LoVo (cell line): Measurements from ENCODE around the gene SAPCD2.

Experiments
- DNase-seq: peaks from one replicate; pipeline ENCODE4 v3.0.0-alpha.2; 2016; ENCODE audit warnings: low spot score

Gene SAPCD2

DNA sequence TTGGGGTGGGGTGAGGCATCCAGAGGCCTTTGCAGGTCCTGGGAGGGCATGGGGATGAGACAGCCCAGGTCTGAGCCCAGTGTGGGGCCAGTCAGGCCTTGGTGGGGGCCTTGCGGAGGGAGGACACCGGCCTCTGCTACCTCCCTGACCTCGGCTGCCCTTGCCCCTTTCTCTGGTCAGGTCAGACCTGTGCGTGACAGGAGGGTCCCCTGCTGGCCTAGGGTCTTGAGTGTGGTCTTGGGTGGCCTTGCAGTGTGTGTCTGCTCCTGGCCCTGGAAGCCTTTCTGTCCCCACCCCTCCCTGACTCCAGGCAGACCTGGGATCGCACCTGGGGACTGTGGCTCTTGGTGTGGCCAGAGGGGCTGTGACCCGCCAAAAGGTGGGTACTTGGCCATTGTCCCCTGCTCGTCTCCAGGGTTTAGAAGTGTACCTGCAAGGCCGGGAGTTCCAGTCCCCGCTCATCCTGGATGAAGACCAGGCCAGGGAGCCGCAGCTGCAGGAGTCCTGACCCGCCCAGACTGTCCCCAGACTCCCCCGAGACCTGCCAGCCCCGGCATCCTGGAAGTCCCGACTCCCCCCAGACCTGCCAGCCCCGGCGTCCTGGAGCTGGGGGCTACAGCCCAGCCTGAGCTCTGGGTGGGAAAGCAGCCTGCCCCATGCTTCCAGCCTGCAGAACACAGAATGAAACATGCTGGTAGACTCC is 12.0 kb upstream of the SAPCD2 start:
- no peak for DNase-seq

DNA sequence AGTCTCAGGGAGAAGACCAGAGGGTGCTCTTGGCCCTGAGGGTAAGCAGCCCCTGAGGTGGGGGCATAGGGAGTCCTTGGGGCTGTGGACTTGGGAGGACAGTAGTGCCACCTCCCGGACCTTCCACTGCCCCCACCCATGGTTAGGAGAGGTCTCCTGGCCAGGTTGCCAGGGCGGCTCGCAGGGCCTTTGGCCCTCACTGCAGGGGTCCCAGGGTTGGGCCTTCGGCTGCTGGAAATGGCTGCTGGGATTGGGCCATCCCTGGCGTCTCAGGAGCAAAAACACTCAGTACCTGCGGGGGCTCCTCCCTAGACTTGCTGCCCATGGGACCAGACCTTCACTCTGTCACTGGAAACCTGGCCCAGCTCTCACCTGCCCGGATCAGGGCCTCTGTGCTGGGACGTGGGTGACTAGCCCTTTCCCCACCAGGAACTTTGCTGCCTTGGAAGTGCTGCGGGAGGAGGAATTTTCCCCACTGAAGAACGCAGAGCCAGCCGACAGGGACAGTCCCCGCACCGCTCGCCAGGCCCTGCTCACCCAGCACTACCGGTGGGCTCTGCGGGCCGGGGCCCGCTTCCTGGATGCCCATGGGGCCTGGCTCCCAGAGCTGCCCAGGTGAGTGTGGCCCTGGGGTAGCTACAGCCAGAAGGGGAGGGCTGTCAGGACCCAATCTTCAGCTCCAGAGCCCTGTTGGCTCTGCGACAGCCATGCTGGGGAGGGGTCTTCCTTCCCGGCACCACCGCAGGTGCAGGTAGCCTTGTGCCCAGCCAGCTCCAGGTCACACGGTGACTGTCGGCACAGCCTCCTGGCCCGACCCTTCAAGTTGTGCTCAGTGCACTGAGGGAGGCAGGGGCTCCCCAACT is 10.1 kb upstream of the SAPCD2 start:
- DNase-seq, result no peak

DNA sequence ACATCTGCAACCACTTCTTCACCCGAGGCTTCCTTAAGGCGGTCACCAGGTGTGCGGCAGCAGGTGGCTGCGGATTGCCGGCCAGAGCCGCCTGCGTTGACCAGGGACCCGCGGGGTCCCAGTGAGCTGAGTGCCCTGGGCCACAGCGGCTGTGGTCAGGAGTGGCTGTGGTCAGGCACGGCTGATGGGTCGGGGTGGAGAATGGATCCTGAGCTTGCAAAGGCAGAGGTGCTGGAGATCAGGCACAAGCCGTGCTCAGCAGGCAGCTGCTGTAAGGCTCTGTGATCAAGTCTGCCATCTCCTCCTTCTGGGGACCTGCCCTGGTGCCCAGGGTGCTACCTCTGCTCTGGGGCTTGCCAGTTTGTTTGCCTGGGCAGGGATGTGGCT is 9.0 kb upstream of the SAPCD2 start:
- no peak for DNase-seq

DNA sequence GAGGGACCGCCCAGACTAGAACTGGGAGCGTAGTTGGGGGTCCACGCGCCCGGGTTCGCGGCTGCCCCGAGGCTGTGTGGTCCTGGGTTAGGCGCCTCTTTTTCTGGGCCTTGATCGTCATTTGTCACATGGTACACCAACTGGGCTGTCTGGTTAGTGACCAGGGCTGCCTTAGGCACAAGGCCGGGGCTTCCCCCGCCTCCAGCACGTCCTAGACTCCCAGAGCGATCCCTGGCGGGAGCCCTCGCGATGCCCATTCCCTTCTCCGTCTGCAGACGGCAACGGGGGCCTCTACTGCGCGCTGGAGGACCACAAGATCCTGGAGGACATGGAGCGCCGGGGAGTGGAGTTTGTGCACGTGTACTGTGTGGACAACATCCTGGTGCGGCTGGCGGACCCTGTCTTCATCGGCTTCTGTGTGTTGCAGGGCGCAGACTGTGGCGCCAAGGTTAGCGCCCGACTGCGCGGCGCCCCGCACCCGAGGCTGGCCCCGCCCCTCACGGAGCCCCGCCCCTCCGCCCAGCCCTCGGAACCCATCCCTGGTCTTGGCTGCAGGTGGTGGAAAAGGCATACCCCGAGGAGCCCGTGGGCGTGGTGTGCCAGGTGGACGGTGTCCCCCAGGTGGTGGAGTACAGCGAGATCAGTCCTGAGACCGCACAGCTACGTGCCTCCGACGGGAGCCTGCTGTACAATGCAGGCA is 8.5 kb upstream of the SAPCD2 start:
- no peak for DNase-seq

DNA sequence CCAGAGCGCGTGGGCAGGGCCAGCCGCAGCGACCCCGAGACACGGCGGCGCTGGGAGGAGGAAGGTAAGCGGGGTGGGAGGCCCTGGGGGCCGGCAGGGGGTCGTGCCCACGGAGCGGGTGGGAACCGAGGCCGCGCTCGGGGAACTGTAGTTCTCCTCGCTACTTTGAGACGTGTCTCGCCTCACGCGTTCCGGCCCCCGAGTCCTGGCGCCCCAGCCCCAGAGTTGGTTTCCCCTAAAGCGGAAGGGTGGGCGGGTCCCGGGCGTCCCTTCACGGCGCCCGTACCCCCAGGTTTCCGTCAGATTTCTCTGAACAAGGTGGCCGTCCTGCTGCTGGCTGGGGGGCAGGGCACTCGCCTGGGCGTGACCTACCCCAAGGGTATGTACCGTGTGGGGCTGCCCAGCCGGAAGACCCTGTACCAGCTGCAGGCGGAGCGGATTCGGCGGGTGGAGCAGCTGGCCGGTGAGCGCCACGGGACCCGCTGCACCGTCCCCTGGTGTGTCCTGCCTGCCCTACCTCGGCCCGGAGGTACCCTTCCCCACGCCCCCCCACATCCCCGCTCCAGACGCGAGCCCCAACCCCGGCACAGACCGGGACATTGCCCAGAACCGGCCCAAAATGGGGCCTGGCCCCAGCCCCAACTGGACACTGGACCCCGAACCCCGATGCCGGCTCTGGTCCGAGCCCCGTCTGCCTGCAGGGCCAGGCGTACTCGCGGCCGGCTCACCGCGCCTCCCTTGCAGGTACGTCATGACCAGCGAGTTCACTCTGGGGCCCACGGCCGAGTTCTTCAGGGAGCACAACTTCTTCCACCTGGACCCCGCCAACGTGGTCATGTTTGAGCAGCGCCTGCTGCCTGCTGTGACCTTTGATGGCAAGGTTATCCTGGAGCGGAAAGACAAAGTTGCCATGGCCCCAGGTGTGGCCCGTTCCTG is 7.7 kb upstream of the SAPCD2 start:
- no peak for DNase-seq

DNA sequence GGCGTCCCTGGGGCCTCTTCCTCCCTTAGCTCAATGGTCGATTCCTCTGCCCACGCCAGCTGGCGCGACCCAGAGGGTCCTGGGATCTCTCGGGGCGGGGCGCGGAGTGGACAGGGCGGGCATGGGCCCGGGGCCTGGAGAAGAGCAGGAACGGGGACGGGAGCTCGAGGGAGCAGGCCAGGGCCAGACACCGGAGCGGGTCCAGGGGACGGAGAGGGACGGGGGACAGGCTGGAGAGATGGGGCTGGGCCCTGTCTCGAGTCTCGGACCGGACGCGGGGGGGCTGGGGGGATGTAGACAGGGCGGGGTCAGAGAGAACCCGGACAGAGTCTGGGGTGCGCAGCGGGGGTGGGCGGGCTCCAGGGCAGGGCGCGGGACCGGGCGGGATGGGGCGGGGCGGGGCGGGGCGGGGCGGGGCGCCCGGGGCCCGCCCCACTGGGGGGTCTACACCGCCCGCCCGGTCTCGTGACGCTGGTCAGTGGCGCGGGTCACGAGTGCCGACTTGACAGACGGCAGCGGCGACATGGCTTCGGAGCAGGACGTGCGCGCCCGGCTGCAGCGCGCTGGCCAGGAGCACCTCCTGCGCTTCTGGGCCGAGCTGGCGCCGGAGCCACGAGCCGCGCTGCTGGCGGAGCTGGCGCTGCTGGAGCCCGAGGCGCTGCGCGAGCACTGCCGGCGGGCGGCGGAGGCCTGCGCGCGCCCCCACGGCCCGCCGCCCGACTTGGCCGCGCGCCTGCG is 6.8 kb upstream of the SAPCD2 start, which contains the start of gene UAP1L1:
Gene UAP1L1, plus strand, starts transcription at position 508 of the 738 bp plus-strand sequence. Its CDS starts 16 bp downstream, at position 524.
- peak; percentile 47 for DNase-seq

DNA sequence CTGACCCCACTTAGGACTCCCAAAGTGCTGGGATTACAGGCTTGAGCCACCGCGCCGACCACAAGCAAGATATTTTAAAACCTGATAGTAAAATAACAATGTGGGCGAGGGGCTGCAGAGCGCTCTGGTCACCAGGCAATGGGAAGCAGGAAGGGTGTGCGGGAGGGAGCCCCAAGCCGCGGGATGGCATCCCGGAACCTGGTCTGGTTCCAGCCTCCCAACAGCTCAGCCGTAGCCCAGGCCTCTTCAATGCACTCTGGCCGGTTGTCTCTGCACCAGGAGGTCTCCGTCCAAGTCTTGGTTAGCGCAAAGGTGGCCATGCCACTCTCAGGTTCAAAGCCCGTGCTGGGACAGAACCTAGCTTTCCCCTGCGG is 6.3 kb upstream of the SAPCD2 start:
- no peak for DNase-seq

DNA sequence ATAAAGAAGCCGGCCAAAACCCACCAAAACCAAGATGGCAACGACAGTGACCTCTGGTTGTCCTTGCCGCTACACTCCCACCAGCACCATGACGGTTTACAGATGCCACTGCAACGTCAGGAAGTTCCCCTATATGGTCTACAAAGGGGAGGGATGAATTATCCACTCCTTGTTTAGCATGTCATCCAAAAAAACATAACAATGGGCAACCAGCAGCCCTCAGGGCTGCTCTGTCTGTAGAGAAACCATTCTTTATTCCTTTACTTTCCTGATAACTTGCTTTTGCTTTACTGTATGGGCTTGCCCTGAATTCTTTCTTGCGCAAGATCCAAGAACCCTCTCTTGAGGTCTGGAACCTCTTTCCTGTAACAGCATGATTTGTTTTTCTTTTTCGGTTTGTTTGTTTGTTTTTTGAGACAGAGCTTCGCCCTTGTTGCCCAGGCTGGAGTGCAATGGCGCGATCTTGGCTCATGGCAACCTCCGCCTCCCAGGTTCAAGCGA is 5.0 kb upstream of the SAPCD2 start:
- DNase-seq, result no peak

DNA sequence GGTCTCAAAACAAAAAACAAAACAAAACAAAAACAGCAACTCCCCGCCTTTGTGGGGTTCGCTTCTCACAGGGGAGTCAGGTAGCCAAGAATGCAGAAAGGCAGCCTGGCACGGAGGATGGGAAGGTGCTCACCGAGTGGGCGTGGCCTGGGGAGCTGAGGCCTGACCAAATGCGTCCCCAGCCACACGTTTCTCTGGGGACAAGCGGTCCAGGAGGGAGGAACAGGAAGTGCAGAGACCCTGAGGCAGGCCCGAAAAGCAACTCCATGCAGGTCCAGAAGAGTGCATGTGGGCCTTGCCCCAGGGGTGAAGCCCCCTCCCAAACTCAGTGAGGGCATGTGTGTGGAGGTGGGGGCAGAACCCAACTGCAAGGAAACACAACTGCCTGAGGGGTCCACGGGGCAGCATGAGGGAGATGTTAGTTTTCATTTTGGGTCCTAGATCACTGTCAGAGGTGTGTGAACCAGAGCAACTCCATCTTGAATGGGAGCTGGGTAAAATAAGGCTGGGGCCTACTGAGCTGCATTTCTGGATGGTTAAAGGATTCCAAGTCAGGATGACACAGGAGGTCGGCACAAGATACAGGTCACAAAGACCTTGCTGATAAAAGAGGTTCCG is 4.4 kb upstream of the SAPCD2 start:
- DNase-seq, result no peak

DNA sequence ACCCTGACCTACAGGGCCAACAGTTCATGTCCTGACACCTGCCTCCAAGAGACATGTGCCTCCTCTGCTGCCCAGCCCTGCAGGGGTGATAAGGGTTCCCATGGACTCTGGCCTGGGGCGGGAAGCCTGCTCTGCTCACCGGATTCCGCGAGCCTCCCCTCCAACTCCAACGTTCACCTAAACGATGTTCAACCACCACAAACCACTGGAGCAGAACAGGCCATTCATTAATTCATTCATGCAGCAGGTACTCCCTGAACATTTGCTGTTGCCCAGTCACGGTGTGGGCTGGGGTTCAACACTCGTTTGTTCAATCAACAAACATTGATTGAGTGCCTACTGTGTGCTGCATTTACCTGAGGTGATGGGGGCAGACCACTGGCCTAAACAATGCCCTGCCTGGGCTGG is 3.6 kb upstream of the SAPCD2 start:
- no peak for DNase-seq

DNA sequence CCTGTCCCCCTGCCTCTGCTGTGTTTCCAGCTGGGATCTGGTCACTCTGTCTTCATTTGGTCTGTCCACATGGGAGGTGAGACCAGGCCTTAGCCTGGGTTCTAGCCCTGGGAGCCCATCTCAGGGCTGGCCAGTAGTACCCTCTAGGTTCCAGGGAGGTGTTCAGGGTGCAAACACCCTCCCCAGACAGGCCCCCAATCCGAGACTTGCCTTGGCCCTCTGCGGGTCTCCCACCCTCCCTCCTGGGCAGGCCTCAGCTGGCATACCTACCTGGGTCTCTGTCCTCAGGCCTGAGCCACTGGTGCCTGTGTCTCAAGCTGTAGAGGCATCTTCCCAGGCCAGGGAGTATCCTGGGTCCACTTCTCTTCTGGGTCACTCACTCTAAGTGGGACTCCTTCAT is 925 bp upstream of the SAPCD2 start:
- DNase-seq, result no peak

DNA sequence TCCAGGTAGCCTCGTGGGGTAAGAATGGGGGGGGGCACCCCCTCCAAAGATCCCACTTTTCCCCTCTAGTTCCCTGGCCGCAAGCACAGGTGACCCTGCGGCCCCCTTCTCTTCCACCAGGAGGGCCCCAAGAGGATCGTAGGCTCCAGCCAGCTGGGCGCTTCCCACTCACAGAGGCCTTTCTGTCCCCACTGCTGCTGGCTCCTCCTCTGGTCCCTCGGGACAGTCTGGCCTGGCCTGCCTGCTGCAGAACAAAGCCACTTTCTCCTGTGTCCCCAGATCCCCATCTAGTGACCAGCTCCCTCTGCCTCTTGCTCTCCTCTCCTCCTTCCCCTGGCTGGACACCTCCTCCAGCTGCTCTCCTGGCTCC is 534 bp upstream of the SAPCD2 start:
- DNase-seq, result no peak

DNA sequence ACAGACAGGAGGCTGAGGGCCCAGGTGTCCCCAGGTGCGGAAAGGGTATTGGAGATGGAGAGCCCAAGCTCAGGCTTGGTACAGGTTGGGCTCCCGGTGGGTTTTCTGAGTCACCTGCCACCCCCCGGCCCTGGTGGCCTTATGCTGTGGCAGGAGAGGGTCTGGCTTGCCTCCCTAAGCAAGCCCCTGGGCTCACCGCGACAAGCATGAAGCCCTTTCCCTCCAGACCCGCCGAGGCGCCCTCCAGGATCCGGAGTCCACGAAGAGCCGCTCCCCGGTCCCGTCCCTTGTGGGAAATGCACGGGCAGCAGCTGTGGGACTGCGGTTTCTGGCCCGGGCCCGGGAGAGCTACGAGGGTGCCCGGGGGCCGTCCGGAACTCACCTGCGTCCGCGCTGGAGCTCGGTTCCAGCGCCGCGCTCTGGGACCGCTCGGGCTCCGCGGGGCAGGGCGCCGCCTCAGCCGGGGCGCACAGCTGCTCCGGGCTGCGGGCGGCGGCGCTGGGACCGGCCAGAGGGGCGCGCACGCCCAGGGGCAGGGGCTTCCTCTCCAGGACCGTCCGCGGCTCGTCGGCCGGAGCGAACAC is 757 bp downstream of the SAPCD2 start:
- DNase-seq, result no peak

DNA sequence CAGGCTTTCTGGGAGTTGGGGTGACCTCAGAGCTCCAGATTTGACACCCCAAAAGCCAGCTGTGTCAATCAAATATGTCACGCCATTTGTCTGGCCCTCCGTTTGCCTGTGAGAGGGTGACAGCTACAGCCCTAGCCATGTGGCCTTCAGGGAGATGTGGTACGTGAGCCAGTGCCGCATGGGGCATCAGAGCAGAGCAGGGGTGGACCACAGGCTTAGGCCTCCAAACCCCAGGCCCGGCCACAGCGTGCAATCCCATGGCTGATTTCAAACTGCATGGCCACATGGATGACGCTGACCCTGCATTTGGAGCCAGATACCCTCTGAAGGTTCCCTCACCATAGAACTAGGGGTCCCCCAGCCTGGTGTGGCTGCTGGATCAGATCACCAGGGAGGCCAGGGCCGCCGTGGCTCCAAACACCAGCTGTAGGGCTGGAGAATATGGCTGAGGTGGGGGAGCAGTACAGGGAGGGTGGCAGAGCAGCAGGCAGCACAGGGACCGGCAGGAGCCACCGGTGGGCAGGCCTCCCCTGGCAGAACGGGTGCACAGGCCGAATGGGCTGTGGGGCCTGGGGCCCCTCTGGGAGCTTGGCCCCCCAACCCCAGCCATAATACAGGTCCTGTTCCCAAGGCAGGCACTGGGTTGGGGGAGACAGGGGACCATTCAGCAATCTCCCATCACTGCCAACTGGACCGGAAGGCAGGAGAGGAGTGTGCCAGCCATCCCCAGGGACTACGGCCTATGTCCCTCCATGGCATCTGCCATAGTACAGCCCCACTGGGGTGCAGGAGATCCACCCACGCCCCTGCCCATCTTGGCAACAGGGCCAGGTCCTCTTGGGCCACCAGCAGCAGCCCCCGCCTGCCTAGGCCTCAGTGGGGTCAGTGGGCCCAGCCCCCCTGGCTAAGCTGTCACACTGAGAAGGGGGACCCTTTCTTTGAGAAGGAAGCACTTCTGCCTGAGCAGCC is 1.5 kb downstream of the SAPCD2 start:
- no peak for DNase-seq

DNA sequence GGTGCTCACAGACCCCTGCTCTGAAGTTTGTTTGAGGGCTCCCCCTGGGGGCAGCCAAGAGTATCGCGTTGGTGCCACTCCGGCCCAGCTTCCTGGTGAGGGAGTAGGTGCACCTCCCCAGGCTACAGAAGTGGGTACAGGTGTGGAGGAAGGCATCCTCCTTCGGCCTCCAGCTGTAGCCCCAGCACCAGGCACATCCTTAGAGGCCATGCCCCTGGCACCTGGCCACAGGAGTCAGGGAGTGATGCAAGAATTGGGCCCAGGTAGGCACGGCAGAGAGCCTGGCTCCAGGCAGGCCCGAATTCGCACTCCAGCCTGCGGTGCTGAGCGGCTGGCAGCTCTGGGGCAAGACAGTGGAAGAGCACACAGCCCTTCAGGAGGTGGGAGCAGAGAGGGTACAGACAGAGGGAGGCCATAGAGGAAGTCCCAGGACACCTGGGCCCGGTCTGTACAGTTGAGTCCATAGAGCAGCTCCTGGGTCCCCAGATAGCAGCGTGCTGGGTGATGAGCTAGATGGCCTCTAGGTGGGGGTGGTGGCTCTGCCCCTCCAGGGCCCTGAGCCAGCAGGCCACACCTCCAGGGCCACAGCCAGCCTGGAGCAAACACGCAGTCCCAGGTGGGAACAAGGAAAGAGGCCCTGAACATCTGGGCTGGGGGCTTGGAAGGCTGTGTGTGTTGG is 2.4 kb downstream of the SAPCD2 start:
- DNase-seq, result peak; percentile 82

DNA sequence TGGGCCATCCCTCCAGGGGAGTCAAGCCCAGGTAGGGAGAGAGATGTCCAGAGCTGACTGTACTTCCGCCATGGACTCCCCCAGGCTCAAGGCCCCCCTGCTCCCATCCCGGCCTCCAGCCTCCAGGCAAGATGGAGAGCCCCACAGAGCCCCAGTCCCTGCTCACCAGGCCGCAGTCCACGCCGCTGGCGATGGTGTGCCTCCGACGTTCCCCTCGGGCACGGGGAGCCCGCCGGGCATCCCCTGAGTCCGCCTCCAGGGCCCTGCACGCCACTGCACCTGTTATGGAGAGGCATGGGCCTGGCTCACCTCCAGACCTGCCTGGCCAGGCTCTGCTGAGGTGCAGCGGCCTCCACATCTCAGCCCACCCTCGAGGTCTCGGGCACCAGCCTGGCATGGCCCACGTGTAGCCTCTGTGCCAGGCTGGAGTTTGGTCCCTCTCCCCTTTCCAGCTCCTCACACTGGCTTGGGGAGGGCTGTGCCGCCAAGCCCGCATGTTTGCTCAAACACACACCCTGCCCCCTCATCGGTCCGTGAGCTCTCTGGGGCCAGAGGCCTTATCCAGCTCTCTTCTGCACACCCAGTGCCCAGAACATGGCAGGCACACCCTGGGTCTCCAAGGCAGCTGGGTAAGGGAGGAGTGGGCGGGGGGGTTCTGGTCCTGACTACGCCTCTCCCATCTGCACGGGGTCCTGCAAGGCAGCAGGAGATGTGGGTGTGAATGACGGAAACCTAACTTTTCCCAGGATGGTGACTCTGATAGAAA is 4.1 kb downstream of the SAPCD2 start:
- DNase-seq, result no peak

DNA sequence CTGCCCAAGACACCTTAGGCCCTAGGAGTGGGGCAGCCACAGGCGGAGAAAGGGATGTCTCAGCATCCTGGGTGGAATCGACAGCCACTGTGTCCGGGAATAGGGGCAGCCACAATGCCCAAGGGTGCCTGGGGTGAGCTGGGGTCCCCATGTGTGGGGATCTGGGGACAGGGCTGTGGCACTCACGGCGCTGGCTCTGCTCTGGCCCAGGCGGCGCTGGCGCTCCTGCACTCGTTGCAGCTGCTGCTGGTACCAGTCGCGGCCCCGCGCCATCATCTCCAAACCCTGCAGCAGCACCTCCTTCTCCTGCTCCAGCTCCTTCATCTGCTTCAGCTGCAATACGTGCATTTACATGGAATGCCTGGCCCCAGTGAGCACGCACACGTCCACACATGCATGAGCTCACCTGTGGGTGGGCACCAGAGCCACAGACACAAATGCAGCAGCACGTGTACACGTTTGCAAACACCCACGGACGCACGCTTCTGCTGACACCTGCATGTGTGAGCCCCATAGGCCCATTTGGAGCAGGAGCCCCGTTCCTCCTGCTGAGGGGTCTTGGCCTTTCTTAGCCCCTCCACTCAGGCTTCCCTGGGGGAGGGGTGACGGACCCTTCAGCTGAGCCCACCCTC is 4.9 kb downstream of the SAPCD2 start:
- no peak for DNase-seq
